ENCODE measurements around the gene DNAJC18.
"Not testable (repeated sequence)": the region's sequence is repeated elsewhere in the genome, so short reads cannot be mapped to it uniquely, and the experiment has no call there.

Gene DNAJC18

GRCh38 chr5:139460455-139460854 lies 21.1 kb upstream of the DNAJC18 start:
- DNase-seq = no peak

GRCh38 chr5:139459451-139459934 lies 20.2 kb upstream of the DNAJC18 start:
- peak; percentile 46 for DNase-seq

GRCh38 chr5:139458580-139459407 lies 19.5 kb upstream of the DNAJC18 start:
- peak; percentile 86 for DNase-seq

- peak; percentile 38 for DNase-seq
Measured at GRCh38 chr5:139457653-139458306, 18.5 kb upstream of the DNAJC18 start.

GRCh38 chr5:139457241-139457640 lies 17.9 kb upstream of the DNAJC18 start:
- DNase-seq = no peak

GRCh38 chr5:139456776-139457175 lies 17.5 kb upstream of the DNAJC18 start:
- DNase-seq = no peak

- DNase-seq = no peak
Measured at GRCh38 chr5:139454568-139455290, 15.4 kb upstream of the DNAJC18 start.

GRCh38 chr5:139453683-139454567 lies 14.6 kb upstream of the DNAJC18 start:
- DNase-seq = peak; percentile 37

GRCh38 chr5:139451878-139452660 lies 12.7 kb upstream of the DNAJC18 start:
- DNase-seq = no peak

- DNase-seq = no peak
Measured at GRCh38 chr5:139451176-139451575, 11.9 kb upstream of the DNAJC18 start.

- no peak for DNase-seq
Measured at GRCh38 chr5:139446956-139447779, 7.8 kb upstream of the DNAJC18 start.

GRCh38 chr5:139445325-139446170 lies 6.2 kb upstream of the DNAJC18 start:
- DNase-seq = no peak

GRCh38 chr5:139443831-139444453 lies 4.6 kb upstream of the DNAJC18 start:
- peak; percentile 60 for DNase-seq

- DNase-seq = not testable (repeated sequence)
Measured at GRCh38 chr5:139440416-139440815, 1.1 kb upstream of the DNAJC18 start.

GRCh38 chr5:139438707-139439012 lies 665 bp downstream of the DNAJC18 start:
- DNase-seq = no peak

- no peak for DNase-seq
Measured at GRCh38 chr5:139435676-139436075, 3.6 kb downstream of the DNAJC18 start.

GRCh38 chr5:139431706-139432105 lies 7.6 kb downstream of the DNAJC18 start:
- DNase-seq = no peak

GRCh38 chr5:139430015-139430414 lies 9.3 kb downstream of the DNAJC18 start:
- no peak for DNase-seq

- DNase-seq = no peak
Measured at GRCh38 chr5:139426203-139426885, 13.0 kb downstream of the DNAJC18 start.

Measured in CD4-positive, alpha-beta T cell treated with Interleukin-17A for 4 hours (primary cell).